Breast epithelium (tissue), 3 donors: ENCODE measurements around the gene A3GALT2.

Source experiments
- POLR2A ChIP-seq: fragments of 450-650 bp; IDR thresholded peaks from one replicate; pipeline ENCODE4 v1.6.1; 2016; ENCODE audit warnings: antibody characterized with exemption, mild to moderate bottlenecking, moderate library complexity
- POLR2AphosphoS5 ChIP-seq, 3 donors: sonication (generic); formaldehyde crosslinking; IDR thresholded peaks; one replicate each; pipeline ENCODE4 v1.6.1; 2017; ENCODE audit warnings: antibody characterized with exemption in 3 of 3
- TF ChIP-seq, protein P1 (sequence below), 3 donors: fragments of 450-650 bp; IDR thresholded peaks; one replicate each; pipeline ENCODE4 v1.5.1; 2016 to 2017; ENCODE audit warnings: antibody characterized with exemption in 3 of 3, mild to moderate bottlenecking in 3 of 3, moderate library complexity in 3 of 3

DNA sequence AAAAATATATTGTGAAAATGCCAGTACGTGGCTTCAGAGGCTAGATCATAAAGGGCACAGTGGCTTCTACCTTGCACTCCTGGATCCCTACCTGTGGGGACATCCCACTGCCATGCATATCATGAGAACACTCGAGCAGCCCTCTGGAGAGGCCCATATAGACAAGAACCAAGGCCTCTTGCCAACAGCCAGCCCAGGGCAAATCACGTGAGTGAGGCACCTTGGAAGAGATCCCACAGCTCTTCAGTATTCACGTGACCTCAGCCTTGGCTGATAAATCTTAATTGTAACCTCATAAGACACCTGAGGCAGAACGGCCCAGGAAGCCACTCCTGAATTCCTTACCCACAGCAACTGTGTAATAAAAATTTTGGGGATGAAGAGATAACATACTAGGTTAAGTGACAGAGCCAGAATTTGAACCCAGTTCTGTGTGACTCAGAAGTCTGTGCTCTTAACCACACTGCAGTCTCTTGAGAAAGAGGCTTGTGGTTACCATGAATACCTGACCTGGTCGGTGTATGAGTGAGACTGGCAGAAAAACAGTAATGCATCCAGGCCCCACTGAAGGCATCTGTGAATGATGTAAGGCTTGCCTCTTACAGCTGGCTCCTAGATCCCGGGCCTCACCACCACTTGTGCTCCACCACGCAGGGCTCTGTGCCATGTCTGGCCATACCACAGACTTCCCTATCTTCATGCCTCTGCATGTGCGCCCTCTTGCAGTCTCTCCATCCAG lies 6.9 kb upstream of the A3GALT2 start:
- TF ChIP-seq, protein P1, sequence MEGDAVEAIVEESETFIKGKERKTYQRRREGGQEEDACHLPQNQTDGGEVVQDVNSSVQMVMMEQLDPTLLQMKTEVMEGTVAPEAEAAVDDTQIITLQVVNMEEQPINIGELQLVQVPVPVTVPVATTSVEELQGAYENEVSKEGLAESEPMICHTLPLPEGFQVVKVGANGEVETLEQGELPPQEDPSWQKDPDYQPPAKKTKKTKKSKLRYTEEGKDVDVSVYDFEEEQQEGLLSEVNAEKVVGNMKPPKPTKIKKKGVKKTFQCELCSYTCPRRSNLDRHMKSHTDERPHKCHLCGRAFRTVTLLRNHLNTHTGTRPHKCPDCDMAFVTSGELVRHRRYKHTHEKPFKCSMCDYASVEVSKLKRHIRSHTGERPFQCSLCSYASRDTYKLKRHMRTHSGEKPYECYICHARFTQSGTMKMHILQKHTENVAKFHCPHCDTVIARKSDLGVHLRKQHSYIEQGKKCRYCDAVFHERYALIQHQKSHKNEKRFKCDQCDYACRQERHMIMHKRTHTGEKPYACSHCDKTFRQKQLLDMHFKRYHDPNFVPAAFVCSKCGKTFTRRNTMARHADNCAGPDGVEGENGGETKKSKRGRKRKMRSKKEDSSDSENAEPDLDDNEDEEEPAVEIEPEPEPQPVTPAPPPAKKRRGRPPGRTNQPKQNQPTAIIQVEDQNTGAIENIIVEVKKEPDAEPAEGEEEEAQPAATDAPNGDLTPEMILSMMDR (IDR thresholded peaks at IDR 0.05), result no peak
- no peak for TF ChIP-seq POLR2A
- TF ChIP-seq POLR2AphosphoS5 (IDR thresholded peaks at IDR 0.05), result no peak
